Activated T-cell treated with anti-CD3 and anti-CD28 coated beads, Interleukin-2, amount 50 U/mL, for 24 hours (primary cell): ENCODE measurements around the gene MTHFSD.

Experiments used
- DNase-seq: peaks from one replicate; pipeline ENCODE4 v3.0.0-alpha.2; 2020
- H3K27ac Mint-ChIP-seq: 2 replicates; pipeline ENCODE4 v1.8.0; 2020; ENCODE audit warnings: mild to moderate bottlenecking, mixed read lengths
- H3K27me3 Mint-ChIP-seq: 2 replicates; pipeline ENCODE4 v1.8.0; 2020; ENCODE audit warnings: mixed read lengths
- H3K36me3 Mint-ChIP-seq: 2 replicates; pipeline ENCODE4 v1.8.0; 2020; ENCODE audit warnings: low read depth, mixed read lengths
- H3K4me1 Mint-ChIP-seq: 2 replicates; pipeline ENCODE4 v1.8.0; 2020; ENCODE audit warnings: low read depth, mixed read lengths
- H3K4me3 Mint-ChIP-seq: 2 replicates; pipeline ENCODE4 v1.8.0; 2020; ENCODE audit warnings: mild to moderate bottlenecking, moderate library complexity, mixed read lengths
- H3K9me3 Mint-ChIP-seq: 2 replicates; pipeline ENCODE4 v1.8.0; 2020; ENCODE audit warnings: mixed read lengths

Gene MTHFSD

GRCh38 chr16:86577314-86577971 lies 22.4 kb upstream of the MTHFSD start:
- no peaks in the 10 kb centered on the region for H3K9me3 Mint-ChIP-seq
- H3K27me3 Mint-ChIP-seq = peaks cover 93% of the 10 kb centered on the region
- no peaks in the 10 kb centered on the region for H3K36me3 Mint-ChIP-seq
- peaks cover 12% of the 10 kb centered on the region for H3K4me1 Mint-ChIP-seq
- DNase-seq = peak; percentile 14
- H3K4me3 Mint-ChIP-seq = no peak overlapping the region
- H3K27ac Mint-ChIP-seq = no peak overlapping the region

DNA sequence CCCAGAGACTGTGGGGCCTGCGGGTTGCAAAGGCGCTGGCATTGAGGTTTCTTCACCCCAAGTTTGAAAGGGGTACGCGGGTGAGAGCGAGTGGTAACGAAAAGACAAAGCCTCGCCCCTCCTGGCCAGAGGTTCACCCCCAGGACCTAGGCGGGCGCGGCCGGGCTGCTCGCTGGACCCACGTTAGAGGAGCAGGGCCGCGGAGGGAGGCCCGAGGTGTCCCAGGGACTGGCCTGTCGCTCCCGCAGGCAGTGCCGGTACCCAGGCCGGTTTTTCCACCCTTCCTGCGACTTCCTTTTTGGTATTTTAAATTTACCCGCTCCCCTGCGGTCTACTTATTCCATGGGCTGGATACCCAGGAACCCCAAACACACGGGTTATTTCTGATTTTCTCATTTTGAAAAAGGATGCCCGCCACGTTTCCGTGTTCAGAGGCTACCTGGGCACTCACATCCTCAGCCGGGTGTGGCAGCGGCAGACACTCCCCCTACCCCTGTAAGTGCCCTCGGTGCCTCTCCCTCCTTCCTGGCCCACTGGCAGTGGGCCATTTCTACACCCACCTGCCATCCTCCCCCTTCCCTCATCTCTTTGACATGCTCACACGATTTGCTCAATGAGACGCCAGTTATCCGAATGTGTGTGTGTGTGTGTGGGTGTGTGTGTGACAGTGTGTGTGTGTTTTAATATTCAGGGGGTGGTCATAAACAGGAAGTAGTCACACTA lies 21.7 kb upstream of the MTHFSD start:
- peak; percentile 19 for DNase-seq
- H3K9me3 Mint-ChIP-seq = no peaks in the 10 kb centered on the region
- peak overlapping the region; percentile 66 for H3K4me3 Mint-ChIP-seq
- peaks cover 12% of the 10 kb centered on the region for H3K4me1 Mint-ChIP-seq
- H3K36me3 Mint-ChIP-seq = no peaks in the 10 kb centered on the region
- no peak overlapping the region for H3K27ac Mint-ChIP-seq
- peaks cover 93% of the 10 kb centered on the region for H3K27me3 Mint-ChIP-seq

- Mint-ChIP-seq H3K4me3 (peak overlapping the region; percentile 66), H3K27me3 (peaks cover 93% of the 10 kb centered on the region), H3K9me3 (no peaks in the 10 kb centered on the region), H3K27ac (no peak overlapping the region), H3K4me1 (peaks cover 12% of the 10 kb centered on the region), H3K36me3 (no peaks in the 10 kb centered on the region)
- DNase-seq = peak; percentile 61
Observed at GRCh38 chr16:86575754-86576557, 20.9 kb upstream of the MTHFSD start.

DNA sequence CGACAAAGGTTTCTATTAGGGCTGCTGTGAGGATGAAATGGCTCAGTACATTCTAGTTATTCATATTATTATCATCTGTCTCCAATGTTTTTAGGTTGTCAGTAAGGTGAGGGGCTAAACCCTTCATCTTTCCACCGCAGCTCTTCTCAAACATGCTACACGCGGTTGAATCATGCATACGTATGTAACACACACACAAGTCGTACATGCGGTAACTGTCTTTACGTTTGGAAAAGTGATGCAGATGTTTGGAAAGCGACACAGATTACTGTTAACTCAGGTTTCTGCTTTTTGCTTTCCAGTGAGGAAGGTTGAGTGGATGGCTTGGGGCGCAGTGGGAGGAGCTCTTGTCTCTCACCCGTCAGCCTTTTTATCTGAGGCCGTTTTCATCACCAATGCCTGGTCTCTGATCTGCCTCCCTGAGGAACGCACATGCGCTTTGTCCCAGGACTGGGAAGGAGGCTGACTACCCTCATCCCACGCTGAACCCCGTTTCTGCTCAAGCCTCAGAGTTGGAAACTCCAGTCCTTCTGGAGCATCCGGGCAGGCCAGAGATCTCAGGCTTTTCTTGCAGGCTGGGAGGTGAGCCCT lies 20.2 kb upstream of the MTHFSD start:
- Mint-ChIP-seq H3K4me3 (no peak overlapping the region), H3K36me3 (no peaks in the 10 kb centered on the region), H3K9me3 (no peaks in the 10 kb centered on the region), H3K4me1 (peaks cover 12% of the 10 kb centered on the region), H3K27me3 (peaks cover 93% of the 10 kb centered on the region), H3K27ac (no peak overlapping the region)
- no peak for DNase-seq

DNA sequence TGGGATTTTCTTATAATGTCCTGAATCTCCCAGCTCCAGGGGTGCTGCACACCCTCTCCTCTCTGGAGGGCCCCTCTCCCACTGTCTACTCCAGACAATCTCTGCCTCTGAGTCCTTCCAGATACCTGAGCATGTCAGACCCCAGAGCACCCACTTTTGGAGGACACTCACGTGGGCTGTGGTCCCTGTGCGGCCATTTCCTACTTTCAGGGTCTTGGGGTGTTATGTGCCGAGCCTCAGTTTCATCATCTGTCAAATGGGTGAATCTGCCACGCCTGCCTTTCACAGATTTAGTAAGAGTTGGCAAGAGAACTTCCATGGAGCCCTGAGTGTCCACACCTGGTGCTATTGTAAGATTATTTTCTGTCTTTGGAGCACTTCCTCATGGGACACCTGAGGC lies 19.6 kb upstream of the MTHFSD start:
- DNase-seq = no peak
- no peaks in the 10 kb centered on the region for H3K9me3 Mint-ChIP-seq
- H3K36me3 Mint-ChIP-seq = no peaks in the 10 kb centered on the region
- H3K27me3 Mint-ChIP-seq = peaks cover 92% of the 10 kb centered on the region
- H3K4me1 Mint-ChIP-seq = peaks cover 12% of the 10 kb centered on the region
- no peak overlapping the region for H3K4me3 Mint-ChIP-seq
- H3K27ac Mint-ChIP-seq = no peak overlapping the region

- H3K4me3 Mint-ChIP-seq = no peak overlapping the region
- H3K27ac Mint-ChIP-seq = no peak overlapping the region
- peaks cover 12% of the 10 kb centered on the region for H3K4me1 Mint-ChIP-seq
- peaks cover 97% of the 10 kb centered on the region for H3K27me3 Mint-ChIP-seq
- no peaks in the 10 kb centered on the region for H3K36me3 Mint-ChIP-seq
- H3K9me3 Mint-ChIP-seq = no peaks in the 10 kb centered on the region
- DNase-seq = peak; percentile 5
Observed at GRCh38 chr16:86573646-86574508, 18.8 kb upstream of the MTHFSD start.

- H3K4me3 Mint-ChIP-seq = no peak overlapping the region
- H3K27me3 Mint-ChIP-seq = peaks cover 95% of the 10 kb centered on the region
- H3K36me3 Mint-ChIP-seq = no peaks in the 10 kb centered on the region
- H3K4me1 Mint-ChIP-seq = peaks cover 9% of the 10 kb centered on the region
- no peak overlapping the region for H3K27ac Mint-ChIP-seq
- DNase-seq = no peak
- no peaks in the 10 kb centered on the region for H3K9me3 Mint-ChIP-seq
Observed at GRCh38 chr16:86573215-86573614, 18.2 kb upstream of the MTHFSD start.

GRCh38 chr16:86572606-86573005 lies 17.6 kb upstream of the MTHFSD start:
- H3K4me3 Mint-ChIP-seq = no peak overlapping the region
- peaks cover 90% of the 10 kb centered on the region for H3K27me3 Mint-ChIP-seq
- no peaks in the 10 kb centered on the region for H3K36me3 Mint-ChIP-seq
- H3K4me1 Mint-ChIP-seq = peaks cover 8% of the 10 kb centered on the region
- H3K9me3 Mint-ChIP-seq = no peaks in the 10 kb centered on the region
- DNase-seq = no peak
- no peak overlapping the region for H3K27ac Mint-ChIP-seq

GRCh38 chr16:86572041-86572521 lies 17.0 kb upstream of the MTHFSD start:
- Mint-ChIP-seq H3K36me3 (no peaks in the 10 kb centered on the region), H3K4me3 (no peak overlapping the region), H3K9me3 (no peaks in the 10 kb centered on the region), H3K27me3 (peaks cover 90% of the 10 kb centered on the region), H3K27ac (no peak overlapping the region), H3K4me1 (peaks cover 8% of the 10 kb centered on the region)
- no peak for DNase-seq

GRCh38 chr16:86571530-86571915 lies 16.5 kb upstream of the MTHFSD start:
- Mint-ChIP-seq H3K27me3 (peaks cover 86% of the 10 kb centered on the region), H3K9me3 (no peaks in the 10 kb centered on the region), H3K27ac (no peak overlapping the region), H3K36me3 (no peaks in the 10 kb centered on the region), H3K4me1 (peaks cover 5% of the 10 kb centered on the region), H3K4me3 (no peak overlapping the region)
- no peak for DNase-seq

DNA sequence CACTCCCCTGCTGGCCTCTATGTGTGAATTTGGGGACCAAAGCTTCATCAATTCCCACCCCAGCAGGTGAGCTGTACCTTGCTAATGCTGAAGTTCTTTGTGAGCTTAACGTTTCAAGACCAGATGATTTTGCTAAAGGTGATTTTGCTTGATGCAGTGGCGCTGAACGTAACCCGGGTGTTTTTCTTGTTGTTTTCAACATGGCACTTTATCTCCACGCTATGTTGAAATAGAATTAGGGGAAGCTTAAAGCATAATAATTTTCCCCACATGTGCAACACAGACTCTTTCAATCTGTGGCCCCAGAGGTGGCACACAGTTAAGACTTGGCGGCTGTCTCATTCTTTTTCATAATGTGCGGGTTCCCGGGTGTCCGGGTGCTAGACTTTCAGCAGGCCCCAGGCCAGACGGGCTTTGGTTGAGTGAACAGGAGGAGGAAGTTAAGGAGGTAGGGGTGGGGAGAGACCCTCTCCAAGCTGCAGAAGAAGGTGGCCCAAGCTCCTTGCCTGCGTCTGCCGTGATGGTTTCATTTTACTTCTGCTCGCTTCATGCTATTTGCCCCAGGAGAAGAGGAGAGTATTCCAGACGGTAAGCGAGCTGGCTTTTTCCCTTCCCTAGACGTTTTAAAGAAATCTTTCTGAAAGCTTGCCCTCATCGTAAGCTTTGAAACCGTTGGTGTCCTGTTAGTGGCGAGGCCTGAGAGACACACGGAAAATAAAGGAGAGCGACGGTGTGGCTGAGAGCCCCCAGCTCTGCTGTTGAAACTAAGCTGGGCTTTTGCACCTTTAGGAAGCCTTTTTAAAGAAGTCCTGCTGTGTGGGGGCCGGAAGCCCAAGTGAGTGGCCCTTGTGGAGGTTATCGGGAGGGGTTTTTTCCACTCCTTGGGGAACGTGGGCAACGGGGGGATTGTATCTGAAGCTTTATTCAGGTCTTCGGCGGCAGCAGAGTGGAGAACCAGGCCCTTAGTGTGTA lies 15.8 kb upstream of the MTHFSD start:
- peak; percentile 7 for DNase-seq
- Mint-ChIP-seq H3K27me3 (peaks cover 84% of the 10 kb centered on the region), H3K9me3 (no peaks in the 10 kb centered on the region), H3K4me3 (no peak overlapping the region), H3K36me3 (no peaks in the 10 kb centered on the region), H3K27ac (no peak overlapping the region), H3K4me1 (peaks cover 4% of the 10 kb centered on the region)

GRCh38 chr16:86569701-86570447 lies 14.8 kb upstream of the MTHFSD start:
- Mint-ChIP-seq H3K9me3 (no peaks in the 10 kb centered on the region), H3K4me3 (no peak overlapping the region), H3K27me3 (peaks cover 84% of the 10 kb centered on the region), H3K27ac (no peak overlapping the region), H3K36me3 (no peaks in the 10 kb centered on the region), H3K4me1 (peaks cover 8% of the 10 kb centered on the region)
- no peak for DNase-seq
